Mucosa of descending colon (tissue), 3 donors: Measurements from ENCODE around the gene ODAD2. TPM values are rescaled to one million over a fixed set of nuclear protein-coding genes. Genes with fewer than 3 reads are reported as not detected.

Source experiments
- ATAC-seq: fragments of 200-7000 bp; cut with Tn5 transposase; one replicate; pipeline ENCODE4 v1.9.1; 2020; ENCODE audit warnings: mild to moderate bottlenecking, moderate library complexity
- DNase-seq, 3 donors: peaks; one replicate each; pipeline ENCODE4 v3.0.0-alpha.2; 2020
- H3K36me3 ChIP-seq: fragments of 200-600 bp; one replicate; pipeline ENCODE4 v1.8.0; 2021; ENCODE audit warnings: low read depth, mild to moderate bottlenecking
- H3K4me1 ChIP-seq: fragments of 200-600 bp; one replicate; pipeline ENCODE4 v1.8.0; 2021; ENCODE audit warnings: low read depth, mild to moderate bottlenecking
- H3K4me3 ChIP-seq: fragments of 200-600 bp; one replicate; pipeline ENCODE4 v1.8.0; 2021; ENCODE audit warnings: mild to moderate bottlenecking
- H3K9me3 ChIP-seq: fragments of 200-600 bp; one replicate; pipeline ENCODE4 v1.8.0; 2021; ENCODE audit warnings: mild to moderate bottlenecking
- CTCF ChIP-seq: fragments of 200-600 bp; IDR thresholded peaks from one replicate; pipeline ENCODE4 v1.8.0; 2022; ENCODE audit warnings: antibody characterized with exemption, mild to moderate bottlenecking
- intact Hi-C, 2 donors: fragments of 100-400 bp; cut with DNase I in 1 of 2; cut with micrococcal nuclease in 1 of 2; formaldehyde crosslinking; loops; one replicate each; pipeline versions ENCODE4 v1.11.0 to v1.11.1; 2022; cut with DNase I, micrococcal nuclease
- total RNA-seq, 3 donors: library from RNA; stranded (reverse); fragmentation: NEBNext Ultra II Directional in 2 of 3; extraction: Animal tissue kit (Norgen Biotek cat#: 25700) in 2 of 3; gene quantifications; one replicate each; pipeline versions ENCODE4 v1.2.1 to v1.2.4, GENCODE V29; 2021 to 2023
- donor health status: DM: no; HTN: no; CAD: no; lungs with moderate emphysema.
- donor health status: DM: no; HTN: no; CAD: no.
- donor health status: DM: no; HTN: yes; CAD: no.

Gene ODAD2
- total RNA-seq, 3 donors from 2014 or later, result 0.31 to 1.1 (median 0.46) TPM

GRCh38 chr10:28020993-28021982 is 22.4 kb upstream of the ODAD2 start:
- no peak overlapping the region for H3K4me3 ChIP-seq
- intact Hi-C loops, result no loop called here
- TF ChIP-seq CTCF, result no peak
- no peak for ATAC-seq
- no peaks in the 10 kb centered on the region for H3K36me3 ChIP-seq
- no peak for DNase-seq
- H3K9me3 ChIP-seq, result no peaks in the 10 kb centered on the region
- no peaks in the 10 kb centered on the region for H3K4me1 ChIP-seq

GRCh38 chr10:28020080-28020860 is 21.4 kb upstream of the ODAD2 start:
- H3K4me3 ChIP-seq, result no peak overlapping the region
- TF ChIP-seq CTCF, result no peak
- no peaks in the 10 kb centered on the region for H3K4me1 ChIP-seq
- intact Hi-C loops, result no loop called here
- no peak for DNase-seq
- H3K36me3 ChIP-seq, result no peaks in the 10 kb centered on the region
- no peaks in the 10 kb centered on the region for H3K9me3 ChIP-seq
- ATAC-seq, result no peak

- Histone ChIP-seq H3K9me3 (no peaks in the 10 kb centered on the region), H3K4me3 (no peak overlapping the region), H3K36me3 (no peaks in the 10 kb centered on the region), H3K4me1 (no peaks in the 10 kb centered on the region)
- intact Hi-C loops, result no loop called here
- no peak for TF ChIP-seq CTCF
- ATAC-seq (no peak), DNase-seq (no peak)
Measured at GRCh38 chr10:28014651-28015050, 15.8 kb upstream of the ODAD2 start.

GRCh38 chr10:28012990-28013515 is 14.2 kb upstream of the ODAD2 start:
- no peaks in the 10 kb centered on the region for H3K36me3 ChIP-seq
- no peaks in the 10 kb centered on the region for H3K9me3 ChIP-seq
- no peak overlapping the region for H3K4me3 ChIP-seq
- ATAC-seq, result no peak
- no peak for DNase-seq
- no peaks in the 10 kb centered on the region for H3K4me1 ChIP-seq
- intact Hi-C loops, result no loop called here
- TF ChIP-seq CTCF, result no peak

- H3K4me1 ChIP-seq, result no peaks in the 10 kb centered on the region
- no peak for TF ChIP-seq CTCF
- DNase-seq, result no peak
- intact Hi-C loops, result no loop called here
- H3K9me3 ChIP-seq, result no peaks in the 10 kb centered on the region
- no peak for ATAC-seq
- no peaks in the 10 kb centered on the region for H3K36me3 ChIP-seq
- no peak overlapping the region for H3K4me3 ChIP-seq
Measured at GRCh38 chr10:28010821-28011220, 11.9 kb upstream of the ODAD2 start.
